Activated T-cell treated with anti-CD3 and anti-CD28 coated beads, Interleukin-2, amount 50 U/mL, for 72 hours (primary cell): ENCODE results near the gene CTSD. TPM values are rescaled to one million over a fixed set of nuclear protein-coding genes. Genes with fewer than 3 reads are reported as not detected.

Experiments used
- total RNA-seq, 2 donors: library from RNA; stranded (reverse); gene quantifications; one replicate each; pipeline ENCODE4 v1.2.3, GENCODE V29; 2022

Gene CTSD
- total RNA-seq, 2 donors from 2014 or later = 56.2 to 66.9 TPM

Other genes with a start within 250 kb of the CTSD start
- 1 to 10 TPM; 2.8 to 5.1 TPM for gene DUSP8, start 191.7 kb downstream of the CTSD start, total RNA-seq
- not detected for gene KRTAP5-1, start 178.6 kb downstream of the CTSD start, total RNA-seq
- gene KRTAP5-2, start 165.6 kb downstream of the CTSD start, total RNA-seq = not detected
- not detected for gene KRTAP5-3, start 155.5 kb downstream of the CTSD start, total RNA-seq
- gene KRTAP5-4, start 141.8 kb downstream of the CTSD start, total RNA-seq = not detected
- not detected for gene KRTAP5-5, start 134.2 kb downstream of the CTSD start, total RNA-seq
- not detected for gene KRTAP5-6, start 66.7 kb downstream of the CTSD start, total RNA-seq
- 1 to 10 TPM in 1 of 2 donors, under 1 TPM in 1; 0.91 to 1.5 TPM for gene IFITM10, start 13.3 kb downstream of the CTSD start, total RNA-seq
- gene SYT8, start 71.1 kb upstream of the CTSD start, total RNA-seq = not detected
- gene TNNI2, start 75.1 kb upstream of the CTSD start, total RNA-seq = 1 to 10 TPM; 1.2 TPM
- 100 to 1,000 TPM; 301 to 312 TPM for gene LSP1, start 89.2 kb upstream of the CTSD start, total RNA-seq
- not detected for gene PRR33, start 128.0 kb upstream of the CTSD start, total RNA-seq
- gene TNNT3, start 155.8 kb upstream of the CTSD start, total RNA-seq = 10 to 100 TPM in 1 of 2 donors, 1 to 10 TPM in 1; 5.6 to 15.5 TPM
- gene MRPL23, start 183.4 kb upstream of the CTSD start, total RNA-seq = 10 to 100 TPM; 59.4 to 60.3 TPM
- gene H19, start 233.9 kb upstream of the CTSD start, total RNA-seq = not detected